GM08714 (cell line): ENCODE results near the gene CMSS1.

Source experiments
- H3K4me3 ChIP-seq: fragments of 200-500 bp; sonication (Bioruptor generic); 2 replicates; pipeline ENCODE4 v1.5.1; 2014; ENCODE audit warnings: mild to moderate bottlenecking, low read length, inconsistent platforms
- ZNF274 ChIP-seq: IDR thresholded peaks from 2 replicates; pipeline ENCODE4 v1.6.1; 2012; ENCODE audit warnings: mild to moderate bottlenecking, low read depth, low read length

CMSS1 gene

DNA sequence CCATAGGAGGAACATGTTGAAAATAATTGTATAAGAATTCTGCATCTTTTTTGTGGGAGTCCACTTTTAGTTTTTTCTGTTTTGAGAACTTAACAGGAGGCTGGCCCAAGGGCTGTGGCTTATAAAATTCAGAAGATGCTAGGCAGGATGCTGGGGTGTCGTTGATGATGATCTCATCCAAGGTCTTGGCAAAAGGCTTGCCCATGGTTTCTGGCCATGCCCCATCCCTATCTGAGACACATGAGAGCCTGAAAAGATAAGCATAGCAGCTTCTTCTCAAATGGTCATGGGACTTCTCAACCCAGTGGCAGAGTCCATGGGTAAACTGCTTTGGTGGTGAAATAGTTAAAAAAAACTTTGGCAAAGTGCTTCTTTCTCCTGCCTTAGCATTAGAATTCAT is 35.2 kb downstream of the CMSS1 start:
- no peak for TF ChIP-seq ZNF274
- no peak overlapping the region for H3K4me3 ChIP-seq

DNA sequence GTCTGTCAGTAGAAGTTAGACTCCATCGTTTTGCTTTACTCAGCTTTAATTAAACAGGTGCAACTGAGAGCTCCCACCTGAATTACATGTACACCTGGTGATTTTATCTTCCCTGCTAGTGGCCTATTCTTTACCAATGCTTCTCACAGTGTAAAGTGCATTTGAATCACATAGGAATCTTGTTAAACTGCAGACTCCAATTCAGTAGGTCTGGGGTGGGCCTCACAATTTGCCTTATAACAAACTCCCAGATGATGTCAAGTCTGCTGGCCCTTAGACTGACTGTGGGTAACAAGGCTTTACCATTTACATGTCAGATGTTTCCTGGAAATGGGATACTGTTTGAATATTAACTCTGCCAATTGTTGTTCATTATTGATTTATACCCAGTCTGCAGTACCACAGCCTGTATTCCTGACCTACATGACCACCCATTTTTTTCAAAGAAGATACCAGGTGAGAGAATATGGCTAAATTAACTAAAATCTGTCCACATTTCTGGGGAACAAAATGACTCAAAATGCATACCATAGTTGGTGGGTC is 37.2 kb downstream of the CMSS1 start:
- no peak for TF ChIP-seq ZNF274
- no peak overlapping the region for H3K4me3 ChIP-seq

DNA sequence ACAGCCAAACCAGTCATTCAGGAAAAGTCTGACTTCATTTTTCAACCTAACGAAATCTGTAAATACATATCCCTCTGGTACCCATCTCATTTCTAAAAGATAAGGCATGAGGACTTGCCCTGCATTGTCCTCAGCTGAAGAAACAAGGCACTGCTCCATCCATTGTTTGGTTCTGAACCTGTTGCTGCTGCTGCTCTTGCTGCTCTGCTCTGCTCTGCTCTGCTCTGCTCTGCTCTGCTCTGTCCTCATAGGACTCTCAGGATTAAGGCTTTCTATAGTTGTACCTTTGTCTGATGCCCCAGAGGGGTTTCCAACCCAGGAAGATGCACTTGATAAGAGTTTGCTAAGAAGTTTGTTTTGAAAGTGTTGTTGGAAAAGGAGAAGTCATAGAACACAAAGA is 38.2 kb downstream of the CMSS1 start:
- H3K4me3 ChIP-seq = no peak overlapping the region
- TF ChIP-seq ZNF274 = no peak

DNA sequence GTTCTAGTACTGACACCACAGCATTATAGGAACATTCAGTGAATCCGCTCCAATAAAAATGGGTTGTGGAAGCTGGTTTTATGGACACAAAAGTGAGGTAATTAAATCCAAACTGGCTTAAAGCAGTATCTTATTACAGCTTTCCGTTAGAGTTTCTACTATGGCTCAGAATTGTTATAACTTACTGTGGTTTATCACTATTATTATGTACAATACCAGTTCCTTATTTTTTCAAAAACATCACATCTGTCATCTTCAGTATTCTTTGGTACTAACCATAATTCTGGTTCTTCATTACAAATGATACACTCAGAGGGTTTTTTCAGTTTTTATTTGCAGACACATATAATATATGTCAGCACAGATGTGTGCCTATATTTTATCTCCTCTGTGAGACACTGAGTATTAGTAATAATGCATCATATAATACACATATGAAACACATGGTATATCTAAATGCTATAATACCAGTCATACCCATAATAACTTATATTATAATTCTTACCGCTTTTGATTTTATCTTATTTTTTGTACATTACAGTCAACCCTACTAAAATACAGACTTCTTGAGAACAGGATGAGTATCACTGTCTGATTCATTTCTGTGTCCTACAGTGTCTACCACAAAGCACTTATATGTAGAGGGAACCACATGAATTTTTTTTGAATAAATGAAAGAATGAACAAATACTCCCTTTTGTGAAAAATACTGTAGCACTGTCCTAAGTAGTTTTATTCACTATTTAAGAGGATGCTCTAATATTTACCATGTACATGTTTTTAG is 39.0 kb downstream of the CMSS1 start:
- no peak for TF ChIP-seq ZNF274
- no peak overlapping the region for H3K4me3 ChIP-seq

DNA sequence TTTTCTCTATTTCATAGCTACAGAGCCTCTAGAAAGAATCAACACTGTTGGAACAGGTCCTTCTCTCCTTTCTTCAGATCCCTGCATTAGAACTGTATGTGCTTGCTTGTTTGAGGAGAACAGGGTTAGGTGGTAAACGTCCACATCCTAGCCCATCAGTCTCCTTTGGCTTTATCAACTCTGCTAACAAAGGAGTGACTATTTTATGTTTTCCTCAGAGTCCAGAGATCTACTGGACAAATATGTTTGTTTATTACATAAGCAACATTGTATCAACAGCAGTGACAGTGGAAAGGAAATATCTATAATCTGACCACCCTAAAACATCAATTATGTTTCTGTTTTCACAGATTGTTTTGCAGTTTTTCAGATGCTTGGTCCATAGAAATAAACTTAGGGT is 39.6 kb downstream of the CMSS1 start:
- H3K4me3 ChIP-seq = no peak overlapping the region
- TF ChIP-seq ZNF274 = no peak

DNA sequence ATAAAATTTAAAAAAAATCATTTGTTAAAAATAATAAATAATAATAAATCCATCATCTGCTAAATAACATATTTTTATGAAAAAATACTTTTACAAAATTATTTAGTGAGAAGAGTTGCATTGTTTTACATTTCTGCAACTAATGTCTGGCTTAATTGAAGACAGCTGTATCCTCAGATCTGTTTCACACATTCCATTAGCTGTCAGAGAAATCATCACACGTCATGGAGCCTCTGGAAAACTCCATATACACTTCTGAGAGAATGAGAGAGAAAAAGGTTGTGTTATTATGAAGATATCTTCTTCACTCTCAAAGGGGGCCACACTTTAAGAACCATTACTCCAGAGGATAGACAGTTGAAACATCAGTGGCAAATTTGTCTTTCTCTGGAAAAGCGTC is 40.8 kb downstream of the CMSS1 start:
- TF ChIP-seq ZNF274 = no peak
- no peak overlapping the region for H3K4me3 ChIP-seq

DNA sequence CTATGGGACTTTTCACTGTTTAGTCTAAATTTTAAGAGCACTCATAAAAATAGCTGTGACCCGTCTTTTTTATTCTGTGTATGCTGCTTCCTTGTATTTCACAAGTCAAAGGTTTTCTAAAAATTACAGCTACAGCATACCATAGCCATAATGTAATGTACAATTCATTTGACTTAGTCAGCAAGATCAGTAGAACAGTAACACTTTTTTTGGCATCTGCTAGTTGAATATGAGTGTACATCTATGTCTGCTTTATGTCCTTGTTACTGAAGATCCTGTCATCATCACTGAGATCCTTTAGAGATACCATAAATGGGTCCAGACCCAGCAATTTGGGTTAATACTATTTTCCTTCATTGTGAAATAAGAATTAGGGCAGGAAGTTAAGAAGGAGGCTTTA is 42.2 kb downstream of the CMSS1 start:
- no peak for TF ChIP-seq ZNF274
- no peak overlapping the region for H3K4me3 ChIP-seq

DNA sequence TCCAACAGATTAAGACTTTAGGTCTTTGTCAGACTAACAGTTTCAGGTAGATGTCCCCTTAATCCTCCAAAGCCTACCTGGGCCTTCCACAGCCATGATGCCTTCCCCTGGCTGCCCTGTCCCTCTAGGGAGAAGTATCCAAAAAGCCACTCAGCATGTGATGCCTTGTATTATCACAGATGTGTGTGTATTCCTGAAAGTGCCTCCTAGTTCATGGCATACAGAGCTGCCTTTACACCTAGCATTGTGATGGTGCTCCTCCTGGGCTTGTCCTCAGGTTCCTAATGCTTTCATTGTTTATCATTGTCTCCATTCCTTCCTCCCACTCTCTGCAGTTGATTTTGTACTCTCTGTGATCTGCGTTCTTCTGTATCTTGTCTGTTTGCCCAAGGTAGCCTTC is 43.6 kb downstream of the CMSS1 start:
- no peak overlapping the region for H3K4me3 ChIP-seq
- TF ChIP-seq ZNF274 = no peak

DNA sequence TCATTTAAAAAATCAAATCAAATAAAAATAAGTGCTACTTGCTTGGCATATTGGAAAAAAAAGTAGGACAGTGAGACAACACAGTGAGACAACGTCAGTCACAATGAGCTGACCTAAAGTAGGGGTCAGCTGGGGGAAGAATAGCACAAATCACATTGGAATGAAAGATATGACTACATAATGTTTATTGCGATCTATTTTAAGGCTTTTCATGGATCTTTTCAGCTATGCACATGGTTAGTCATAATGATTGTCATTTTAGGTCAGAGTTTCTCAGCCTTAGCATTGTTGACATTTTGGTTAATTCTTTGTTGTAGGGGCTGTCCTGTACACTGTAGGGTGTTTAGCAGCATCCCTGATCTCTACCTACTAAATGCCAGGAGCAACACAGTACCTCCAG is 44.5 kb downstream of the CMSS1 start:
- H3K4me3 ChIP-seq = no peak overlapping the region
- TF ChIP-seq ZNF274 = no peak

DNA sequence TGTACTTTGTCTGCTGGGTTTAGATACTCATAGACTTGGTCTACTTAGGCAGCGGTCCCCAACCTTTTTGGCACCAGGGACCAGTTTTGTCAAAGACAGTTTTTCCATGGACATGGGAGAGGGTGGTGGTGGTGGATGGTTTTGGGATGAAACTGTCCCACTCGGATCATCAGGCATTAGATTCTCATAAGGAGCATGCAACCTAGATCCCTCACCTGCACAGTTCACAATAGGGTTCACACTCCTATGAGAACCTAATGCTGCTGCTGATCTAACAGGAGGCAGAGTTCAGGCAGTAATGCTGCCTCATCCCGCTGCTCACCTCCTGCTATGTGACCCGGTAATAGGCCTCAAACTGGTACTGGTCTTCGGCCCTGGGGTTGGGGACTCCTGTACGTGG is 45.3 kb downstream of the CMSS1 start:
- no peak overlapping the region for H3K4me3 ChIP-seq
- no peak for TF ChIP-seq ZNF274

DNA sequence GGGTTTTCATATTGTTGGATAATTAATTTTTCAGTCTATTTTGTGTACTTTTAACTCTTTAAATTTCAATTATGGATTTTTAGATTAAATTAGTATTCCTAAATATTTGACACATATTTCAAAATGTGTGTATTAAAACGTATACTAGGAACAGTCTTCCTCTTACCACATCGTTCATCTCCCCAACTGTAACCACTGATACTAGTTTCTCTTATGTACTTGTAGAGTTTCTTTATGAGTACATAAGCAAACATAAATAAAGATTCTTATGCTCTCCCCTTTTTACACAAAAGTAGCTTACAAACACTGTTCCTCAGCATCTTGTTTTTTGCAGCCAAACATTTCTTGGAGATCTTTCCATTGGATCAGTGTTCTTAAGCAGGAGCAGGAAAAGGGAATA is 45.9 kb downstream of the CMSS1 start:
- no peak overlapping the region for H3K4me3 ChIP-seq
- no peak for TF ChIP-seq ZNF274

DNA sequence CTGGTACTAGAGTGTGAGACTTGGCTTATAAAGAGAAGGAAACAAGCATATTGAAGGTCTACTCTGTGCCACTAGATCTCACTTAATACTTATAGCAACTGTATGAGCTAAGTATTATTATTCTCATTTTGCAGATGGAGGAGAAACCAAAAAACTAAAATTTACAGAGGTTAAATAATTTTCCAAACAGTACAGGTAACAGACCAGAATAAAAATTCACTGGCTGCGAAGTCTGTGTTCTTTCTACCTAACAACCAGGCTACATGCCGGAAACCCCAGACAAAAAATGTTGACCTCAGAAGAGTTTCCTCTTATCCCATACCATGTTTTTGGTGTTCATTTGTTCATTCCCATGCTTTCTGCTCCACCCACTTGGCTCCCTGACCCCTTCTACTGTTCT is 46.6 kb downstream of the CMSS1 start:
- no peak overlapping the region for H3K4me3 ChIP-seq
- no peak for TF ChIP-seq ZNF274

DNA sequence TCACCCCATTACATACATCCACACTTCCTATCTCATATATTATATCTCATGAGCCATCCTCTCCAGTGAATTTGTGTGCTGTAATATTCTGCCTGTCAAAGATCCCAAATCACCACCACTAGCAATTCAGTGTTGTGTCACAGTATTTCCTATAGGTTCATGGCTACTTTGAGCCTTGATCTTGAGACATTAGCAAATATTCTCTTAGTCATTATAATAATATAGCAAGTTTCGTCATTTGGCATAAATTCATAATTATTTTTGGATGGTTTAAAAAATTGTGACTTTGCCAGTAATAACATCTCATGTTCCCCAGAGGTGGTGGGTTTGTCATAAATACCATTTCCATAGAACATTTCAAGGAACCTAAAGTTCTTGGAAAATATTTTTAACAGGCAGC is 47.7 kb downstream of the CMSS1 start:
- no peak for TF ChIP-seq ZNF274
- no peak overlapping the region for H3K4me3 ChIP-seq

DNA sequence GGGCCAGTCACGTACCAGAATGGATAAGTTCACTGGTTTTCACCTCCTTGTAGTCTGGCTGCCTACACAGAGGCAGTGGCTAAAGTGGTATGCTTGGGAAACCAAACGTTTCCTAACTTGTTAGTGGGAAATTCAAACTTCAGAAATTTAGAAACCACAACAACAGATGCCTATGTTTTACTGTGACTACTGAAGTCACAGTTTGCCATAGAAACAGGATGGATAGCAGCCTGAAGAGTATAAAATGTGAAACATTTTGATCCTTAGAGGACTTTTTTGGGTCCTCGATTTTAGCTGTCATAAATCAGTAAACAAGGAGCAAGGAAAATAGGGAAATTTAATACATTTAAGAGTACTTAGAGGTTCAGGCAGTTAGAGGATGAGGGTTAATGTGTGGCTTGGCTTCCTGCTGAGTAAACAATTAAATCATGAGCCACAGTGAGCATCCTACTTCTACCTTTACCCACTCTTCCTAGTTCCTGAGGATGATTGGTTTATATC is 48.6 kb downstream of the CMSS1 start:
- no peak for TF ChIP-seq ZNF274
- no peak overlapping the region for H3K4me3 ChIP-seq

DNA sequence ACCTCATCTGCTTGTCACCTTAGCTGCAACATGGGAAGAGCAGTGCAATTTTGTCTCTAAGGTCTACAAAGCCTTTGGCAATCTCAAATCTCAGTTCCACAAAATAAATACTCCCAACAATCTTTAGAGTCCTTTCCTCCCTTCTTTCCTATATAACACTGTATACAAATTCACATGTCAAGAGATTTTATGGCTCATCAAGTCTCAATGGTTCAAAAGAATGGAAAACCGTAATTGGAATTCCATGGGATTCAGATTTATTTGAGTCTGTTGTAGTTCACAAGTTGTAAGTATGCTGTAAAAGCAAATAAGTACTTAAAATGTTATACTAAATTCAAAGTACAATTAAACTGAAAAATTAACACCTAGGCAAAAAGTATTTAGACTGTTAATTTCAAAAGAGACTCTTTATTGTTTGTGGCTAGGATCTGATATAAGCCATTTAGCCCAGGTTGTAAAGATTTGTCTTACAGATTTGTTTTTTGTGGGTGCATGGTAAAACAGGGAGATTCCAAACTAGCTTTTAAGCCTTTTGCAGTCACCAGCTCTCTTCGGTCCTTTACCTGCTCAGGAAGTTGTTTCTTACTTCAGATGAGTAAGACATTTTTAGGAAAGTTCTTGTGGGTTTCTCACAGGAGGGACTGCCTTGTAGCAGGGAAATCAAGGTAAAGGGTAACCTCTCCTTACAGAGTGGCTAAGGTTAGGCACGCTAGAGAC is 50.1 kb downstream of the CMSS1 start:
- H3K4me3 ChIP-seq = no peak overlapping the region; the same call in 1 of the 2 replicates
- TF ChIP-seq ZNF274 = no peak
